Neural progenitor cell (in vitro differentiated cells): ENCODE measurements around the gene MYL5. TPM values are rescaled to one million over a fixed set of nuclear protein-coding genes. Genes with fewer than 3 reads are reported as not detected.

ENCODE experiments used
- DNase-seq: peaks from one replicate; pipeline ENCODE4 v3.0.0-alpha.2; 2016; ENCODE audit warnings: low spot score
- H2AFZ ChIP-seq: fragments of 200-600 bp; sonication (generic); replicated peaks from 2 replicates; pipeline ENCODE4 v1.6.1; 2016; ENCODE audit warnings: antibody characterized with exemption
- H3F3A ChIP-seq: fragments of 200-600 bp; sonication (generic); 2 replicates; pipeline ENCODE4 v1.6.1; 2016; ENCODE audit warnings: antibody characterized with exemption, low read depth
- H3K27ac ChIP-seq: fragments of 200-600 bp; sonication (generic); 2 replicates; pipeline ENCODE4 v1.5.1; 2016; ENCODE audit warnings: mild to moderate bottlenecking
- H3K27me3 ChIP-seq: fragments of 200-600 bp; sonication (generic); 2 replicates; pipeline ENCODE4 v1.6.1; 2016; ENCODE audit warnings: mild to moderate bottlenecking, moderate library complexity
- H3K36me3 ChIP-seq: fragments of 200-600 bp; sonication (generic); 2 replicates; pipeline ENCODE4 v1.5.1; 2016
- H3K4me1 ChIP-seq: fragments of 200-600 bp; sonication (generic); 2 replicates; pipeline ENCODE4 v1.6.1; 2016; ENCODE audit warnings: mixed run types
- H3K4me2 ChIP-seq: fragments of 200-600 bp; sonication (generic); 2 replicates; pipeline ENCODE4 v1.6.1; 2016
- H3K4me3 ChIP-seq: fragments of 200-600 bp; sonication (generic); 2 replicates; pipeline ENCODE4 v1.5.1; 2016
- H3K79me2 ChIP-seq: fragments of 200-600 bp; sonication (generic); 2 replicates; pipeline ENCODE4 v1.6.1; 2016; ENCODE audit warnings: low read depth
- H3K9ac ChIP-seq: fragments of 200-600 bp; sonication (generic); 2 replicates; pipeline ENCODE4 v1.6.1; 2016
- H3K9me3 ChIP-seq: fragments of 200-600 bp; sonication (generic); 2 replicates; pipeline ENCODE4 v1.5.1; 2016; ENCODE audit warnings: low read depth
- H4K20me1 ChIP-seq: fragments of 200-600 bp; sonication (generic); 2 replicates; pipeline ENCODE4 v1.6.1; 2016; ENCODE audit warnings: low read depth
- H3K27ac Mint-ChIP-seq: 3 replicates; pipeline ENCODE4 v1.8.0; 2021; ENCODE audit warnings: mixed read lengths
- H3K27me3 Mint-ChIP-seq: 2 replicates; pipeline ENCODE4 v1.8.0; 2022; ENCODE audit warnings: low read depth, mild to moderate bottlenecking, inconsistent platforms, moderate library complexity, mixed read lengths; ENCODE audit not compliant: insufficient read depth
- H3K36me3 Mint-ChIP-seq: 3 replicates; pipeline ENCODE4 v1.8.0; 2021; ENCODE audit warnings: mixed read lengths
- H3K4me1 Mint-ChIP-seq: 3 replicates; pipeline ENCODE4 v1.8.0; 2021; ENCODE audit warnings: mixed read lengths
- H3K4me3 Mint-ChIP-seq: 3 replicates; pipeline ENCODE4 v1.8.0; 2021; ENCODE audit warnings: mild to moderate bottlenecking, moderate library complexity, mixed read lengths
- H3K9me3 Mint-ChIP-seq: 3 replicates; pipeline ENCODE4 v1.8.0; 2020; ENCODE audit warnings: mixed read lengths
- CTCF ChIP-seq: fragments of 200-600 bp; sonication (generic); IDR thresholded peaks from 2 replicates; pipeline ENCODE4 v1.5.1; 2017; ENCODE audit warnings: antibody characterized with exemption, mild to moderate bottlenecking
- EZH2 ChIP-seq: fragments of 200-600 bp; sonication (generic); IDR thresholded peaks from 2 replicates; pipeline ENCODE4 v1.6.1; 2017; ENCODE audit warnings: antibody characterized with exemption, mild to moderate bottlenecking, moderate library complexity
- EZH2phosphoT487 ChIP-seq: fragments of 200-600 bp; sonication (generic); IDR thresholded peaks from 2 replicates; pipeline ENCODE4 v1.6.1; 2017; ENCODE audit warnings: antibody characterized with exemption
- total RNA-seq: library from RNA; depleted of rRNA; stranded (reverse); fragments of >200 nt; gene quantifications from 2 replicates; pipeline ENCODE4 v1.2.3, GENCODE V29; 2015; ENCODE audit warnings: low replicate concordance

Gene MYL5
- total RNA-seq, 1 donor from 2014 or later, result 0.21 TPM

DNA sequence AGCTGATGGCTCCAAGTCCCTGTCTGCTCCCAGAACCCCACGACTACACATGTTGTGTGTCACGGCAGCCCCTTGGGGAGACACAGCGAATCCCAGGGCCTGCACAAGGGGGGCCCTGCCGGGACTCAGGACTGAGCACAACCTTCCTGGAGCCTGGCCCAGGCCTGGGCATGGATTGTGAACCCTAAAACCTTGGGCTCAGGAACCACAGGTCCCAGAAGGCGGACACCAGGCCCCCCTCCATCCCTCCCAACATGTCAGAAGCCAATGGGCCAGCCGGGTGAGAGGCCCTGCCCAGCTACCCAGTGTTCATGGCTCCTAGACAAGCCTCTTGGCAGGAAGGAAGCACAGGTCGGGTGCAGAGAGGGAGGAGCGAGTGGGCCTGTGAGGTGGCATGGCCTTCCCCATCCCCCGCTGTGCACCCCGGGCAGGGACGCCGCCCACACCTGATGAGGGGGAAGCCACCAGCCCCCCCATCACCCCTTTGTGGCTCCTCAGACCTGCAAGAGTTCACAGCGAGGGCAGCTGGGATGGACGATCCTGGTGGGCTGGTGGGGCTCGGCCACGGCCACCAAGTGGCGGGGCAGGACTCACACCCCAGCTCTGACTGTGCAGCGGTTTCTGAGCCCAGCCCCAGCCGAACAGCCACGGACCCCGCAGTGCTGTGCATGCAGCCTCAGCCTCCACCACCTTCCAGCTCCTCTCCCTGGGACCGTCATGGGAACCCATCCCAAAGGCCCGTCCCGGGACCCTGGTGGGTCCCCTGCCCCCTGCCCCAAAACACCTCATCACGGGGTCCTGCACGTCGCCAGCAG, 45.3 kb upstream of the MYL5 start:
- H3K4me3 Mint-ChIP-seq, result no peak overlapping the region
- Histone ChIP-seq H3K9ac (no peak overlapping the region), H3K27ac (no peak overlapping the region), H2AFZ (no peak overlapping the region), H3K79me2 (no peaks in the 10 kb centered on the region), H3F3A (peaks cover 8% of the 10 kb centered on the region), H3K4me2 (no peak overlapping the region), H3K9me3 (no peaks in the 10 kb centered on the region), H3K4me3 (no peak overlapping the region), H3K4me1 (peaks cover 15% of the 10 kb centered on the region), H3K27me3 (no peaks in the 10 kb centered on the region), H4K20me1 (no peaks in the 10 kb centered on the region), H3K36me3 (no peaks in the 10 kb centered on the region)
- peaks cover 8% of the 10 kb centered on the region for H3K27me3 Mint-ChIP-seq
- no peak for DNase-seq
- peaks cover 8% of the 10 kb centered on the region for H3K4me1 Mint-ChIP-seq
- no peak for TF ChIP-seq CTCF
- H3K36me3 Mint-ChIP-seq, result peaks cover 3% of the 10 kb centered on the region
- no peak overlapping the region for H3K27ac Mint-ChIP-seq
- H3K9me3 Mint-ChIP-seq, result peaks cover 16% of the 10 kb centered on the region

- H3K36me3 Mint-ChIP-seq, result peaks cover 3% of the 10 kb centered on the region
- Histone ChIP-seq H3K27ac (no peak overlapping the region), H3K9ac (no peak overlapping the region), H3K36me3 (no peaks in the 10 kb centered on the region), H3K4me3 (no peak overlapping the region), H4K20me1 (no peaks in the 10 kb centered on the region), H3F3A (peaks cover 7% of the 10 kb centered on the region), H3K79me2 (no peaks in the 10 kb centered on the region), H3K27me3 (no peaks in the 10 kb centered on the region), H3K4me1 (peaks cover 11% of the 10 kb centered on the region), H3K4me2 (no peak overlapping the region), H3K9me3 (no peaks in the 10 kb centered on the region), H2AFZ (no peak overlapping the region)
- no peak for DNase-seq
- H3K4me1 Mint-ChIP-seq, result peaks cover 4% of the 10 kb centered on the region
- TF ChIP-seq EZH2phosphoT487, result no peak
- no peak for TF ChIP-seq EZH2
- TF ChIP-seq CTCF, result no peak
- peak overlapping the region; percentile 91 for H3K27ac Mint-ChIP-seq
- H3K4me3 Mint-ChIP-seq, result no peak overlapping the region
- H3K27me3 Mint-ChIP-seq, result peaks cover 8% of the 10 kb centered on the region
- H3K9me3 Mint-ChIP-seq, result peaks cover 16% of the 10 kb centered on the region
Measured at GRCh38 chr4:629636-629914, 44.8 kb upstream of the MYL5 start.

DNA sequence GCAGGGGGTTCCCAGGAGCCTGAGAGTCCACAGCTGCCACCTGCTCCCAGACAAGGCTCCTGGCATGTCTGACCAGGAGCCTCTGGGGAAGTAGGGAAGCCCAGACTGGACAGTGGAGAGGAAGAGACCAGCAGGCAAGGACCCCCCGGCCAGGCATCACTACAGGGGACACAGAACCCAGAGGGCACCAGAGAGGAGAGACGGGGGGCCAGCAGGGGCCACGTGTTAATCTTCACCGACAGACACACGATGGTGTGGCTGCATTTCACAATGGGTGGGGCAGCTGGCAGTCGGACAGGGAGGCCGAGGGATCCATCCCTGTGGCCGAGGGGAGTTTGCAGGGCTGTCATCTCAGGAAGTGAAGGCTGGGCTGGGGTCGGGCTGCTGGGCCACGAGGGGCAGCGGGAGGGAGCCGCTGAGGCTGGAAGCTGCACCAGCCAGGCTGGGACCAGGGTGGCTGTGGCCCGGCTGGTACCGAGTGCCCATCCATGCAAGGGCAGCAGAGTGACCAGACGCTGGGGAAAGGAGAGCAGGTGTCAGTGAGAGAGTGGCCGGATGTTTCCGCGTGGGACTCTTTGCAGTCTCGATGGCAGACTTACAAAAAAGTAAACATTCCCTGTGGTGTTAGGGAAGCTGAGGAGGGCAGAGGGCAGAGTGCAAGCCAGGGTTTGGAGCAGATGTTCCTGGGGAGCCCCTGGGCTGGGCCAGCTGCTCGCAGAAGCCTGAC, 44.3 kb upstream of the MYL5 start:
- Histone ChIP-seq H3K4me2 (no peak overlapping the region), H3K4me3 (no peak overlapping the region), H3K79me2 (no peaks in the 10 kb centered on the region), H4K20me1 (no peaks in the 10 kb centered on the region), H3K9me3 (no peaks in the 10 kb centered on the region), H2AFZ (no peak overlapping the region), H3K36me3 (no peaks in the 10 kb centered on the region), H3K27me3 (no peaks in the 10 kb centered on the region), H3K9ac (no peak overlapping the region), H3K27ac (no peak overlapping the region), H3K4me1 (peaks cover 6% of the 10 kb centered on the region), H3F3A (peaks cover 1% of the 10 kb centered on the region)
- H3K36me3 Mint-ChIP-seq, result peaks cover 3% of the 10 kb centered on the region
- peaks cover 8% of the 10 kb centered on the region for H3K27me3 Mint-ChIP-seq
- peak overlapping the region; percentile 91 for H3K27ac Mint-ChIP-seq
- TF ChIP-seq CTCF (no peak), EZH2phosphoT487 (no peak), EZH2 (no peak)
- no peak for DNase-seq
- H3K4me3 Mint-ChIP-seq, result no peak overlapping the region
- H3K9me3 Mint-ChIP-seq, result peaks cover 16% of the 10 kb centered on the region
- H3K4me1 Mint-ChIP-seq, result peaks cover 3% of the 10 kb centered on the region
